HG03108 (cell line): Measurements from ENCODE around the gene CHD3.
"Not testable (repeated sequence)": the region's sequence is repeated elsewhere in the genome, so short reads cannot be mapped to it uniquely, and the experiment has no call there.

Experiments used
- ATAC-seq: cut with Tn5 transposase; IDR thresholded peaks from one replicate; pipeline ENCODE4 v1.9.1; 2021; ENCODE audit warnings: moderate library complexity; ENCODE audit not compliant: unreplicated experiment

The CHD3 gene

GRCh38 chr17:7930841-7931631, 42.4 kb downstream of the CHD3 start:
- no peak for ATAC-seq

- ATAC-seq = peak; percentile 92
Observed at GRCh38 chr17:7931709-7932482, 43.3 kb downstream of the CHD3 start, which contains the start of the genes CNTROB and TRAPPC1. Gene CNTROB, plus strand, starts transcription at chr17:7932206. Its CDS starts 874 bp downstream, at chr17:7933080. Gene TRAPPC1, minus strand, starts transcription at chr17:7931946. Its CDS starts 117 bp downstream, at chr17:7931829.

GRCh38 chr17:7932483-7932891, 43.9 kb downstream of the CHD3 start:
- ATAC-seq = no peak

- no peak for ATAC-seq
Observed at GRCh38 chr17:7932949-7933348, 44.4 kb downstream of the CHD3 start.

- no peak for ATAC-seq
Observed at GRCh38 chr17:7935859-7936258, 47.3 kb downstream of the CHD3 start.

GRCh38 chr17:7940034-7940433, 51.4 kb downstream of the CHD3 start:
- ATAC-seq = no peak

GRCh38 chr17:7940743-7941142, 52.2 kb downstream of the CHD3 start:
- no peak for ATAC-seq

GRCh38 chr17:7943291-7943690, 54.7 kb downstream of the CHD3 start:
- ATAC-seq = no peak

- no peak for ATAC-seq
Observed at GRCh38 chr17:7944326-7944725, 55.7 kb downstream of the CHD3 start.

GRCh38 chr17:7945651-7946050, 57.1 kb downstream of the CHD3 start:
- no peak for ATAC-seq

GRCh38 chr17:7946441-7946840, 57.9 kb downstream of the CHD3 start:
- no peak for ATAC-seq

GRCh38 chr17:7947651-7948050, 59.1 kb downstream of the CHD3 start:
- ATAC-seq = no peak

GRCh38 chr17:7950578-7950977, 62.0 kb downstream of the CHD3 start:
- ATAC-seq = no peak

GRCh38 chr17:7951143-7951792, 62.7 kb downstream of the CHD3 start:
- no peak for ATAC-seq

GRCh38 chr17:7953266-7953665, 64.7 kb downstream of the CHD3 start:
- ATAC-seq = not testable (repeated sequence)

- no peak for ATAC-seq
Observed at GRCh38 chr17:7955414-7956227, 67.0 kb downstream of the CHD3 start.

GRCh38 chr17:7956228-7956965, 67.8 kb downstream of the CHD3 start:
- no peak for ATAC-seq

GRCh38 chr17:7959503-7960253, 71.1 kb downstream of the CHD3 start:
- no peak for ATAC-seq

- ATAC-seq = no peak
Observed at GRCh38 chr17:7961421-7961820, 72.8 kb downstream of the CHD3 start.
